HS-27A (cell line): ENCODE results near the gene TMEM203.

Experiments used
- DNase-seq: peaks from one replicate; pipeline ENCODE4 v3.0.0-alpha.2; 2012; ENCODE audit warnings: low read depth, missing footprints

Gene TMEM203

DNA sequence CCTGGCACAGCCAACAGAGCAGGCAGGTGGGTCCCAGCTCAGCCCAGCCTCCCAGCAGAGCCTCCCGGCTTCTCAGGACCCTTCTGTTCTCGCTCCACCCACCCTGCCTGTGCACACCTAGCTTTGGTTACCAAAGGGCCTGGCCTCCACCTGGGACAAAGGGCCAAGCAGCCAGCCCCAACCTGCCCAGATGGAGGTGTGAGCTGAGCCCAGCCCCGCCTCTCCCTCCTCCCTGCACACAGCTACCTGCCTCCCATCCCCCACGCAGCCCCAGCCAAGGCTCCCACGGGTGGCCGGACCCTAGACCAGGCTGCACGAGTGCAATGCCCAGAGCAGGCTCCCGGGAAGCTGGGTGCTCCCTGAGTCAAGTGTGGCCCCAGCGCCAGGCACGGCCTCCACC, 10.5 kb downstream of the TMEM203 start:
- no peak for DNase-seq

GRCh38 chr9:137194388-137194787, 11.1 kb downstream of the TMEM203 start:
- DNase-seq = no peak

- DNase-seq = no peak
These were observed 11.7 kb downstream of the TMEM203 start for GRCh38 chr9:137193771-137194170.

DNA sequence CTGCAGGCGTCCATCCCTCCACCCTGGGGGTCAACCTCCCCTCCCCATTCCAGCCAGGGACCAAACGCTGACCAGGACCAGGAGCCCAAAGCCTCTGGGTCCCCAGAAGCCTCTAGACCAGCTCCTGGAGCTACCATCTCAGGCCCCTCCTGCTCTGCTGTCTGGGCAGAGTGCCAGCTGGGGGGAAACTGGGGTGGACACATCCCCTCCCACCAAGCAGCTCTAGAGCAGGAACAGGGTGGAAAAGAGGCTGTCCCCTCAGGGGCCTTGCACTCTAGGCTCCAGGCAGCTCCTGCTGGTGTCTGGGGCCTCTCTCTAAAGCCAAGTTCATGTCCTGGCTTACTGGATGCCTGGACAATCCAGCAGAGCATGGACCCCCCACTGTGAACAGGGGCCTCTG, 12.6 kb downstream of the TMEM203 start:
- DNase-seq = no peak

DNA sequence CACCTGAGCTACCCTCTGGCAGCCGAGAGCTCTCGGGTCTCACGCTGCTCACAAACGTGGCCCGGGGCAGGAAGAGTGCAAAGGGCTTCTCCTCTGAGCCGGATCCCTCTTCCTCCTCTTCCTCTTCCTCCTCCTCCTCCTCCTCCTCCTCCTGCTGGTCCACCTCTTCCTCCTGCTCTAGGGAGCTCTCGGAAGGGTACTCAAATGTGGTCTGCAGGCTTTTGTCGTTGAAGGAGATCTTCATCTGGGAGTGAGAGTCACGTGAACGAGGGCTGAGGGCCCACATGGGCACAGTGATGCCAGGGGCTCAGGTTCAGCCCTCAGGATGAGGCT, 13.0 kb downstream of the TMEM203 start:
- no peak for DNase-seq

GRCh38 chr9:137191691-137192447, 13.6 kb downstream of the TMEM203 start:
- DNase-seq = no peak

GRCh38 chr9:137191245-137191644, 14.2 kb downstream of the TMEM203 start:
- no peak for DNase-seq

GRCh38 chr9:137190315-137190856, 15.1 kb downstream of the TMEM203 start:
- DNase-seq = no peak

DNA sequence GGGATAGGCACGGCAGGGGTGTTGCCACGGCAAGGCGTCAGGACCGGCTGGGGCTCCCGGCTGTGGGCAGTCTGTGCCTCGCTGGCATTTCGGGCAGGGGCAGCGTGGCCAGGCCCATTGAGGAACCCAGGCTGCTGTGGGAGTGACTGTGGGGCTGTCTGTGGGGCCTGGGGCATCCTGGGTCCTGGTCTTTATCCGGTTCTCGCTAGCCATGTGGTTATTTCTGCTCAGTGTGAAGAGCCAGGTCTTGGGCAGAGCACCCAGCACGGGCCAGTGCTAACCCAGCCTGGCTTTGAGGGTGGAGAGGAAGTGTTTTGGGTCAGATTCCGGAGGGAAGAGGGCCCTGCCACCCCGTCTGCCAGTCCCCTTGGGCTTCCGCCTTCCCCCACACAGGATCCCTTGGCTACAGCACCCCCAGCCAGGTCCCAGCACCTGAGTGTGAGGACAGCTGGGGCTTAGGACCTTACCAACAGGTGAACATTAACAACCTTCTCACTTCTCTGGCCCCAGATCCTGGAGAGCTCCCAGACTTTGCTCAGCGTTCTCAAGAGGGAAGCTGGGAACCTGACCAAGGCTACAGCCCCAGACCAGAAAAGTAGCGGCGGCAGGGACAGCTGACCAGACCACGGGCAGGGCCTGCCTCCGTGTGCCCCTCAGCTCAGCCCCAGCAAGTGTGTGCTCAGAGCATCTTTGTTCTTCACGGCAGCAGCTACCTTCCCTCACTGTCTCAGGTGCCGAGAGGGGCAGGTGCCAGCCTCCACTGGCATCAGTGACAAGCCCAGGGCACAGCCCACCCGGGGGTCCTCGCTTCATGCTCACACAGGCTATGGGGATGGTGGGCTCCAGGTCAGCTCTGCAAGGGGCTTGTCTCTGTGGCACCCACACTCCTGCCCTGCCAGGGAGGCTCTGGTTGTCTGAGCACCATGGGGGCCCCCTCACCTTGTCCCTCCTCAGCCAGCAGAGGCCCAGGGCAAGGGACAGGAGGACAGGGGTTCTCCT, 15.9 kb downstream of the TMEM203 start:
- no peak for DNase-seq

DNA sequence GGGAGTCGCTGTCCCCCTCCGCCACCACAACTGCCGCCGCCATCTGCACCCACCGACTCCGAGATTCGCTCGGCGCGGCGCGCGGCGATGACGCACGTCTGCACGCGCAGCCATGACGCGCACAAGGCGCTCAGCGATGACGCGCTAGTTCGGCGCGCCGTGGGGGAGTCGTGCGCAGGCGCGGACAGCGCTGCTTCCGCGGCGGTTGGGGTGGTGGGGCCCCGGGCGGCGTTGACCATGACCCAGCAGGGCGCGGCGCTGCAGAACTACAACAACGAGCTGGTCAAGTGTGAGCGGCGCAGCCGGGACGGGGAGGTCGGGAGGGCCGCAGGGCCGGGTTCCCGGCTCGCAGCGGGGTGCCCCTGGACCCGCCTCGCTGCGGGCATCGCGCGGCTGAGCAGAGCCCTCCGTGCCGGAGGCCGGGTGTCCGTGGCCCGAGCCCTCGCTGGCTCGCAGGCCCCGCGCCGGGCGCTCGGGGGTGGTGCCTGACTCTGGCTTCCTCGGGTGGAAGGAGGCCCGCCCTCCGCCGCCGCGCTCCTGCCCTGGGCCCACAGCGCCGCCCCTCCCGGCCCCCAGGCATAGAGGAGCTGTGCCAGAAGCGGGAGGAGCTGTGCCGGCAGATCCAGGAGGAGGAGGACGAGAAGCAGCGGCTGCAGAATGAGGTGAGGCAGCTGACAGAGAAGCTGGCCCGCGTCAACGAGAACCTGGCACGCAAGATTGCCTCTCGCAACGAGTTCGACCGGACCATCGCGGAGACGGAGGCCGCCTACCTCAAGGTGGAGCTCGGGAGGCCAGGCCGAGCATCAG, 16.8 kb downstream of the TMEM203 start, which contains the start of the genes ANAPC2 and SSNA1:
Gene ANAPC2, minus strand, starts transcription at position 71 of the 807 bp plus-strand sequence. Its CDS starts 28 bp downstream, at position 43.
Gene SSNA1, plus strand, starts transcription at position 187 of the 807 bp plus-strand sequence. Its CDS starts 51 bp downstream, at position 238.
- peak; percentile 76 for DNase-seq

DNA sequence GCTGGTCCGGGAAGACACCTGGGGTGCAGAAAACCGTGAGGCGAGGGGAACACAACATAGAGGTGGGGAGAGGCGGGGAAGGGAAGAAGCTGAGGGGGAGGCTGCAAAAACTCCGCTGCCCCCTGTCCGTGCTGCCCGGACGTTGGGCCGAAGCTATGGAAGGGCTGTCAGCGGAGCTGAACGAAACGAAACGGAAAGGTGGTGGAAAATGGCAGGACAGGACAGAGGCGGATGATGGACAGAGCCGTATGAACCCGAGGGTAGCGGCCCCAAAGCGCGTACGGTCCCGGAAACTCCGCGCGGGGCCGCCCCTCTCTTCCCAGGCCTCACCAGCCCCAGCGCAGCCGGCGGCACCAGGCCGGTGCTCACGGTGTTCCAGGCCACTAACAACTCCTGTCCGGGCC, 17.4 kb downstream of the TMEM203 start:
- DNase-seq = no peak

GRCh38 chr9:137187386-137187785, 18.1 kb downstream of the TMEM203 start:
- no peak for DNase-seq

GRCh38 chr9:137186385-137186784, 19.1 kb downstream of the TMEM203 start:
- DNase-seq = no peak

GRCh38 chr9:137185921-137186320, 19.5 kb downstream of the TMEM203 start:
- DNase-seq = no peak

DNA sequence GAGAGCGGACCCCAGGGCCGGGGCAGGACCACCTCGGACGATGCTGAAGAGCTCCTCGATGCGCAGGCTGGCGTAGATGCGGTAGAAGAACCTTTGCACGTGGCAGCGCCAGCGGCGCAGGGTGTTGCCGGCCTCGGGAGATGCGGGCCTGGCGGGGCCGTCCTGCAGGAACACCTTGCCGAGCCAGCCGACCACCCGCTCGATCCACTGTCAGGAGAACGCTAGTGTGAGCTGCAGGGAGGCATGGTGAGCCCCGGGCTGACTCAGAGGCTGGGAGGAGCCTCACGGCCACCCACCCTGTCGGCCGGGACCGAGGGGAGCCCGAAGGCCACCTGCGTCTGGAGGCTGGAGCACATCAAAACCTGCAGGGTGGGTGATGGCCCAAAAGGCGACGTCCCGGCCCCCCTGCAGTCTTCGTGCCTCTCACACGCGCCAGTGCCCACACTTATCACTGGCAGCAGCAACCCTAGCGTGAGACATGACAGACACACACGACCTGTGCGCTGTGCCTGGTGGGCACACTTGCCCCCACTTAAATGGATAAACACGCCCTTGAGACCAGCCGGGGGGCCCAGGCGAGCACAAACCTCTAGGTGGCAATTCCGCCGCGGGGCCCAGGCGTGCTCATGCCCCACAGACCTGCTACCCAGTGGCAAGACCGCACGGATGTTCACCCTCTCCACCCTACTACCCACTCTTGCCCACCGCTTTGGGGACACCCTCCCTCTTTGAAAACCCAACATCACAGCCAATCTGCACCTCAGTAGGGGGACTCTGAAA, 20.4 kb downstream of the TMEM203 start:
- DNase-seq = no peak

DNA sequence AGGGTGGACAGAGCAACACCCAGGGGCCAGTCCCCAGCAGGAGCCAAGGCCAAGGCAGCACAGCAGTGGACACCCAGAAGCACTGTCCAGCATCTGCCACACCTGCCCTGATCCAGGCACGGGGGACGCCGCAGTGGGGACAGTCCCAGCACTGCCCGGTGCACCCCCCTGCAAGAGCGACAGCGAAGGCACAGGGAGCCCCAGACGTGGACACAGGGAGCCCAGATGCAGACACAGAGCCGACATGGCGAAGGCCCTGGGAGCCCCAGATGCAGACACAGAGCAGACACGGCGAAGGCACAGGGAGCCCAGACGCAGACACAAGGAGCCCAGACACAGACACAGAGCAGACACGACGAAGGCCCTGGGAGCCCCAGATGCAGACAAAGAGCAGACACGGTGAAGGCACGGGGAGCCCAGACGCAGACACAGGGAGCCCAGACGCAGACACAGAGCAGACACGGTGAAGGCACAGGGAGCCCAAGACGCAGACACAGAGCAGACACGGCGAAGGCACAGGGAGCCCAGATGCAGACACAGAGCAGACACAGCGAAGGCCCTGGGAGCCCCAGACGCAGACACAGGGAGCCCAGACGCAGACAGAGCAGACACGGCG, 21.4 kb downstream of the TMEM203 start:
- no peak for DNase-seq

DNA sequence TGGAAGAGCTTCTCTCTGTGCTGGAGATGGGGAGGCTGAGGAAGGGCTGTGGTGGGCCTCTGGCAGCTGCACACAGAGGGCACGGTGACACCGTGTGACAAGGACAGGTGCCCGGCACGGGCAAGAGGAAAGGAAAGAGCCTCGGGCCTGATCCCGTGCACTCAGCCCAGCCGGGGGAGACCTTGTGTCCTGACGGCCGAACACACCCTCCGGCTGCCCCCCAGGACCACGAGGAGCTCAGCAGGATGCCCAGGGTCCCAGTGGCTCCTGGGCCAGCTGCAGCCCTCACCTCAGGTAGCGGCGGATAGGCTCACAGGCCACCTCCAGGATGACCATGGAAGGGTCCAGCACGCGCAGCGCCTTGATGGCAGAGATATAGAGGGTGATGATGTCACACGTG, 22.6 kb downstream of the TMEM203 start:
- DNase-seq = no peak

DNA sequence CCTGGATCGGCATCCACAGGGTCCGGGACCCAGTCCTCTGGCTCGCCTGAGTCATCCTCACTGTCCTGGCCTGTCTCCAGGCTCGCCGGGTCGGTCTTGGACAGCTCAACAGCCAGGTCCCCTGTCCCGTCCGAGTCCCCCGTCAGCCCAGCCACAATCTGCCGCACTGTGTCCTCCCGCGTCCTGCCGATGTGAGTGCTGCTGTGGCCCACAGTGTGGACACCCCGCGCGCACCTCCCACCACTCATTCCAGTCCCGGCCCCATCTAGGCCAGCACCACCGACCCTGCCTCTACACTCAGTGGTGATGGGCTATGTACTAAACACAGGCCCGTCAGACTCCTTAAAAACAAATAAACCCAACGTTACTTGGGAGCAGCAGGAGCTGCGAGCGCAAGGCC, 23.8 kb downstream of the TMEM203 start:
- no peak for DNase-seq

DNA sequence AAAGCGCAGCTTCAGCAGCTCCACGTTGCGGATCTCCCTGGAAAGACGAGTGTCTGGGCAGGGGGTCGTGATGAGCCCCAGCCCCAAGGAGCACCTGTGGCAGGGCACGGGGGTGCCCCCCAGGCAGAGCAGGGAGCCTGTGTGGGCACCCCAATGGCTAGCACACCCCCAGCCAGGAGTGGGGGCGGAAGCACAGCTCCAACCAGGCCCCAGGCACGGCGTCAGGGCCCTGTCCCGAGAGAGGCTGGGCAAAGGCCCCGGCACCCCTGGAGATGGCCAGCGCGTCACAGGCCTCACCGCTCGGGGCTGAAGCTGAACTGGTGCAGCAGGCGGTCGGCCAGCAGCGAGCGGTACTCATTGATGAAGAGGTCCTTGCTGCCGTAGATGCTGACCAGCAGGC, 25.0 kb downstream of the TMEM203 start:
- DNase-seq = no peak

- no peak for DNase-seq
These were observed 25.7 kb downstream of the TMEM203 start for GRCh38 chr9:137179761-137180160.
